K562 (cell line): ENCODE data around the gene CCR9. TPM values are rescaled to one million over a fixed set of nuclear protein-coding genes. Genes with fewer than 3 reads are reported as not detected.

Experiments used
- ATAC-seq: fragments of 200-7000 bp; cut with Tn5 transposase; 3 replicates; pipeline ENCODE4 v1.9.1; 2020; ENCODE audit warnings: moderate library complexity
- BruUV-seq: library from RNA; stranded (reverse); fragments of 400-500 nt; replicated peaks from 2 replicates; lab custom pipeline; 2021; lab: Mats Ljungman, UMichigan
- CTCF ChIA-PET: fragments of 300-600 bp; formaldehyde crosslinking; extraction: SDS; loops from one replicate; lab custom pipeline; 2021; ENCODE audit warnings: low intra/inter-chr PET ratio; lab: Yijun Ruan, JAX
- POLR2A ChIA-PET: fragments of 300-600, 350-650 bp; sonication (Branson Sonifier 250); formaldehyde crosslinking; extraction: SDS; loops from one replicate; lab custom pipeline; 2021; ENCODE audit warnings: antibody characterized with exemption, inconsistent platforms; lab: Yijun Ruan, JAX
- DNase-seq, 4 experiments: peaks; one replicate each; pipeline versions ENCODE4 v3.0.0 to v3.0.0-alpha.2; 2011 to 2018; ENCODE audit warnings: low spot score in 3 of 4, mixed read lengths in 3 of 4; ENCODE audit errors: extremely low read depth in 1 of 4
- FAIRE-seq: peaks from 2 replicates; lab custom pipeline; 2011; peaks lifted over from hg19 to GRCh38; lab: Jason Lieb, UNC
- H2AFZ ChIP-seq: 2 replicates; pipeline ENCODE4 v1.6.0; 2011; ENCODE audit warnings: low read depth, low read length, control low read depth, inconsistent platforms
- H3K27ac ChIP-seq: fragments of 200-600 bp; 3 replicates; pipeline ENCODE4 v1.8.0; 2011; ENCODE audit warnings: low read depth, mild to moderate bottlenecking, control low read depth, inconsistent platforms, low read length, moderate library complexity, mixed read lengths; ENCODE audit errors: extremely low read depth
- H3K27me3 ChIP-seq, 2 experiments: fragments of 300-600 bp in 1 of 2; 2 replicates in 1 of 2; 3 replicates in 1 of 2; pipeline versions ENCODE4 v1.6.0 to v1.8.0; 2011; ENCODE audit warnings: inconsistent platforms in 2 of 2, low read length in 2 of 2, mild to moderate bottlenecking in 1 of 2, mixed read lengths in 1 of 2, moderate library complexity in 1 of 2; ENCODE audit not compliant: control insufficient read depth in 2 of 2, insufficient read depth in 2 of 2
- H3K36me3 ChIP-seq: fragments of 300-600 bp; 3 replicates; pipeline ENCODE4 v1.8.0; 2011; ENCODE audit warnings: mild to moderate bottlenecking, low read length, inconsistent platforms; ENCODE audit not compliant: control insufficient read depth, insufficient read depth
- H3K4me1 ChIP-seq, 2 experiments: fragments of 200-600 bp in 1 of 2; replicated peaks in 1 of 2; 2 replicates in 1 of 2; 3 replicates in 1 of 2; pipeline versions ENCODE4 v1.5.1 to v1.8.0; 2011; ENCODE audit warnings: inconsistent platforms in 2 of 2, low read length in 2 of 2, mild to moderate bottlenecking in 1 of 2, mixed read lengths in 1 of 2, moderate library complexity in 1 of 2; ENCODE audit not compliant: control insufficient read depth in 2 of 2, insufficient read depth in 2 of 2
- H3K4me2 ChIP-seq: 2 replicates; pipeline ENCODE4 v1.6.1; 2011; ENCODE audit warnings: low read length, control low read depth, inconsistent platforms, mixed read lengths; ENCODE audit not compliant: insufficient read depth
- H3K4me3 ChIP-seq: fragments of 200-600 bp; sonication (generic), shearing (Covaris generic); 2 replicates; pipeline ENCODE4 v1.5.1; 2016; ENCODE audit warnings: control low read depth, inconsistent platforms
- H3K79me2 ChIP-seq: fragments of 200-600 bp; 3 replicates; pipeline ENCODE4 v1.8.0; 2011; ENCODE audit warnings: low read length, inconsistent platforms; ENCODE audit not compliant: control insufficient read depth, insufficient read depth
- H3K9ac ChIP-seq, 2 experiments: 2 replicates each; pipeline versions ENCODE4 v1.6.0 to v1.6.1; 2011; ENCODE audit warnings: low read depth in 2 of 2, low read length in 2 of 2, control low read depth in 1 of 2, inconsistent platforms in 1 of 2, mild to moderate bottlenecking in 1 of 2, mixed read lengths in 1 of 2; ENCODE audit not compliant: insufficient read depth in 1 of 2
- H3K9me1 ChIP-seq: one replicate; pipeline ENCODE4 v1.6.0; 2011; ENCODE audit warnings: inconsistent platforms, mild to moderate bottlenecking, low read length, moderate library complexity; ENCODE audit not compliant: control insufficient read depth, insufficient read depth
- H3K9me3 ChIP-seq: replicated peaks from 2 replicates; pipeline ENCODE4 v1.5.1; 2011; ENCODE audit warnings: low read depth, low read length, inconsistent platforms; ENCODE audit not compliant: control insufficient read depth, insufficient read depth
- H4K20me1 ChIP-seq: replicated peaks from 2 replicates; pipeline ENCODE4 v1.6.1; 2011; ENCODE audit warnings: low read length, inconsistent platforms, mixed read lengths; ENCODE audit not compliant: control insufficient read depth, insufficient read depth
- CC2D1A ChIP-seq: fragments of 450-650 bp; IDR thresholded peaks from 2 replicates; pipeline ENCODE4 v1.6.1; 2017; ENCODE audit warnings: mild to moderate bottlenecking
- HDAC1 ChIP-seq, 2 experiments: fragments of 450-650 bp; IDR thresholded peaks; 2 replicates each; pipeline ENCODE4 v1.6.1; 2016 to 2017; ENCODE audit warnings: inconsistent platforms in 1 of 2, mild to moderate bottlenecking in 1 of 2, moderate library complexity in 1 of 2
- NR2C2 ChIP-seq, 2 experiments: fragments of 200-800 bp in 1 of 2; sonication (Bioruptor generic) in 1 of 2; sonication (generic) in 1 of 2; formaldehyde crosslinking in 1 of 2; IDR thresholded peaks; 2 replicates each; pipeline versions ENCODE4 v1.6.1 to v1.8.0; 2016 to 2022; ENCODE audit warnings: mild to moderate bottlenecking in 1 of 2, missing compliant biosample characterization in 1 of 2, missing genetic modification characterization in 1 of 2, missing genetic modification reagents in 1 of 2
- RBM34 ChIP-seq: fragments of 200-400 bp; formaldehyde crosslinking; IDR thresholded peaks from 2 replicates; pipeline ENCODE4 v1.6.1; 2018; ENCODE audit warnings: low read length, borderline replicate concordance; ENCODE audit not compliant: insufficient read depth
- SRSF3 ChIP-seq: fragments of 200-400 bp; formaldehyde crosslinking; IDR thresholded peaks from 2 replicates; pipeline ENCODE4 v1.6.1; 2016; ENCODE audit warnings: mild to moderate bottlenecking, low read length, moderate library complexity; ENCODE audit not compliant: insufficient read depth
- ZNF184 ChIP-seq: sonication (generic); formaldehyde crosslinking; IDR thresholded peaks from 2 replicates; pipeline ENCODE4 v1.5.0; 2020; ENCODE audit warnings: missing genetic modification reagents
- ZNF239 ChIP-seq: fragments of 250-450 bp; sonication (Bioruptor Pico); IDR thresholded peaks from 2 replicates; pipeline ENCODE4 v1.4.0; 2020; ENCODE audit warnings: mild to moderate bottlenecking
- WGBS: fragments of 100-300 bp; shearing (Covaris generic); methylation state at CpG from one replicate; pipeline ENCODE4 v1.1.6; 2016; ENCODE audit warnings: low coverage, mixed read lengths; ENCODE audit not compliant: insufficient coverage; ENCODE audit errors: missing lambda C conversion rate; 5-methylcytosine and 5-hydroxymethylcytosine counted together
- in situ Hi-C: fragments of 300-500 bp; cut with MboI; formaldehyde crosslinking; loops from 4 replicates; pipeline ENCODE4 v1.15.0; 2018; ENCODE audit warnings: inconsistent platforms, mixed read lengths
- intact Hi-C: fragments of 100-400 bp; cut with micrococcal nuclease; formaldehyde crosslinking; loops from 2 replicates; pipeline ENCODE4 v1.14.2; 2022
- polyA plus RNA-seq, 8 experiments: library from polyadenylated mRNA; depleted of rRNA in 4 of 8; stranded (reverse) in 5 of 8; unstranded in 3 of 8; fragments of >200 nt; fragmentation: Nextera tagmentation in 2 of 8; fragmentation: Illumina TruSeq in 1 of 8; extraction: Ambion mirVana in 2 of 8; extraction: Trizol in 1 of 8; gene quantifications; 2 replicates each; pipeline versions ENCODE4 v1.2.1 to v1.2.3, GENCODE V29; 2011 to 2014; ENCODE audit warnings: inconsistent platforms in 1 of 8, missing spikeins in 1 of 8
- total RNA-seq, 7 experiments: library from RNA; depleted of rRNA in 6 of 7; stranded (reverse); fragments of >200 nt in 6 of 7; fragmentation: Illumina TruSeq in 2 of 7; extraction: Trizol in 2 of 7; gene quantifications; 2 replicates each; pipeline versions ENCODE4 v1.2.1 to v1.2.3, GENCODE V29; 2011 to 2021; ENCODE audit warnings: low replicate concordance in 1 of 7
- TF ChIP-seq, protein P1 (sequence below): fragments of 450-650 bp; IDR thresholded peaks from 2 replicates; pipeline ENCODE4 v1.6.1; 2016; ENCODE audit warnings: mild to moderate bottlenecking

The CCR9 gene
- total and polyA plus RNA-seq, 9 of the 15 experiments (the other 6 are each of a cell fraction or from before 2014, with no cell fraction given): not detected

DNA sequence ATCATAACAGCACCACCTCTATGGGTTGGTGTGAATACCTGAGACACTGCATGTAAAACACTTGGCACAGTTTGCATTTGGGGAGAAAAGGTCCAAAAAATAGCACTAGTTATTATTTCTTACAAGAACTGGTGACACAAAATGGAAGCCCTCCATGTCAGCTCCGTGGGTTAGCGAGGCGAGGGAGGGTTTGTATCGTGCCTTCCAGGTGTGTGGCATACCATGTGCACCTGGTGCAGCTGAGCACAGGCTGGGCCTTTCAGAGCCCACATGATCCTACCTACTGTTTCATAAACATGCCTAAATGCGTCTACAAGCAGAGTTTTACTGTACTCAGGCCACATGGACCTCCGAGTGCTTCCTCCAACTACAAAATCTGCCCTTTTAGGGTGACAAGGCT is 62.5 kb downstream of the CCR9 start:
- no peaks in the 10 kb centered on the region for H3K9me3 ChIP-seq
- TF ChIP-seq SRSF3 (no peak), ZNF239 (CRISPR knock-in tag) (no peak), CC2D1A (no peak), ZNF184 (no peak), HDAC1 (IDR thresholded peaks at IDR 0.05) (no peak), RBM34 (no peak), NR2C2 (CRISPR knock-in tag; IDR thresholded peaks at IDR 0.05) (no peak), NR2C2 (tag; IDR thresholded peaks at IDR 0.05) (no peak)
- TF ChIP-seq, protein P1, sequence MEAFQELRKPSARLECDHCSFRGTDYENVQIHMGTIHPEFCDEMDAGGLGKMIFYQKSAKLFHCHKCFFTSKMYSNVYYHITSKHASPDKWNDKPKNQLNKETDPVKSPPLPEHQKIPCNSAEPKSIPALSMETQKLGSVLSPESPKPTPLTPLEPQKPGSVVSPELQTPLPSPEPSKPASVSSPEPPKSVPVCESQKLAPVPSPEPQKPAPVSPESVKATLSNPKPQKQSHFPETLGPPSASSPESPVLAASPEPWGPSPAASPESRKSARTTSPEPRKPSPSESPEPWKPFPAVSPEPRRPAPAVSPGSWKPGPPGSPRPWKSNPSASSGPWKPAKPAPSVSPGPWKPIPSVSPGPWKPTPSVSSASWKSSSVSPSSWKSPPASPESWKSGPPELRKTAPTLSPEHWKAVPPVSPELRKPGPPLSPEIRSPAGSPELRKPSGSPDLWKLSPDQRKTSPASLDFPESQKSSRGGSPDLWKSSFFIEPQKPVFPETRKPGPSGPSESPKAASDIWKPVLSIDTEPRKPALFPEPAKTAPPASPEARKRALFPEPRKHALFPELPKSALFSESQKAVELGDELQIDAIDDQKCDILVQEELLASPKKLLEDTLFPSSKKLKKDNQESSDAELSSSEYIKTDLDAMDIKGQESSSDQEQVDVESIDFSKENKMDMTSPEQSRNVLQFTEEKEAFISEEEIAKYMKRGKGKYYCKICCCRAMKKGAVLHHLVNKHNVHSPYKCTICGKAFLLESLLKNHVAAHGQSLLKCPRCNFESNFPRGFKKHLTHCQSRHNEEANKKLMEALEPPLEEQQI: no peak
- TF ChIP-seq, all 486 proteins: peak for 0
- BruUV-seq: no TSS peak
- H3K36me3 ChIP-seq: peaks cover 78% of the 10 kb centered on the region
- POLR2A ChIA-PET: interaction anchor here (1.2 kb wide), 1 partner anchor 9 kb away, joined by 3 read pairs; no protein-coding TSS in a partner anchor
- DNase-seq (no peak), ATAC-seq (no peak), FAIRE-seq (no peak)
- intact Hi-C loops (no loop called here), in situ Hi-C loops (no loop called here)
- H4K20me1 ChIP-seq: 0 out of 2 replicates have a peak, but pooled peaks cover 10% of the 10 kb centered on the region
- WGBS: 96% methylated on average over 6 of the region's 6 CpGs
- H3K9ac ChIP-seq: no peak overlapping the region
- H3K4me2 ChIP-seq: no peak overlapping the region
- no peak overlapping the region for H3K27ac ChIP-seq
- no peaks in the 10 kb centered on the region for H3K27me3 ChIP-seq
- H2AFZ ChIP-seq: no peak overlapping the region
- peaks cover 9% of the 10 kb centered on the region for H3K9me1 ChIP-seq
- CTCF ChIA-PET: no interaction called here
- H3K79me2 ChIP-seq: no peaks in the 10 kb centered on the region
- no peak overlapping the region for H3K4me3 ChIP-seq
- H3K4me1 ChIP-seq: no peaks in the 10 kb centered on the region
